Measurements from ENCODE around the gene RAVER2.

- no peak for TF ChIP-seq CTCF (conservative IDR thresholded peaks at IDR 0.05 in 1 of 2, IDR thresholded peaks at IDR 0.05 in 1 of 2; ENCODE audit: extremely low read depth in 1 of 2, insufficient read depth in 1 of 2, low read depth in 1 of 2, low read length in 2 of 2)
- TF ChIP-seq EZH2 (IDR thresholded peaks at IDR 0.05; ENCODE audit: borderline replicate concordance, low read length), result no peak
These were observed 508 bp downstream of the RAVER2 start for GRCh38 chr1:64745181-64745985.
